ENCODE data around the gene IFNK.

DNA sequence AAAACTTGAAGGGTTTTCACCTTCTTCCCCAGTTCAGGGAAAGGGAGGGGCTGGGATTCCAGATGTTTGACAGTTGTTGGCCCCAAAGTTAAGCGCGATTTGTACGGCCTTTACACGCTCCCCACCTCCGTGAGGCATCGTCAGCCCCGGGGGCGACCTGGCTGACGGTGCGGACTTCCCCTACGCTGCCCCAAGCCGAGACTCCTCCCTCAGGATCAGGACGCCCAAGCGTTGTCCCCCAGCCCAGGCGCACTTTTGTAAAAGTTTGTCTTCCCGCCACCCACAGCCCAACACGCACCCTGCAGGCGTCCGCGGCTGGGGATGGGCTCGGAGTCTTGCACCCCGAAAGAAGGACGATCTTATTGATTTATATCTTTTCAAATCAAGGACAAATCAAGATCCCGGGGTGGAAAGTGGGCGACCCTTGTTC, 4.8 kb downstream of the IFNK start:
- no peak for TF ChIP-seq POLR2A (IDR thresholded peaks at IDR 0.05)
- no peak for TF ChIP-seq CTCF (IDR thresholded peaks at IDR 0.05)
